ENCODE measurements around the gene EIF4E3.

- TF ChIP-seq POLR2AphosphoS5 (IDR thresholded peaks at IDR 0.05), result no peak
- TF ChIP-seq POLR2A (IDR thresholded peaks at IDR 0.05), result no peak
- no peak for TF ChIP-seq CTCF (IDR thresholded peaks at IDR 0.05)
These were observed 30.2 kb downstream of the EIF4E3 start for GRCh38 chr3:71695000-71695482.

Data from upper lobe of left lung (tissue), 4 donors.